ENCODE data around the gene AASDHPPT.

Gene AASDHPPT

GRCh38 chr11:106131998-106132397 is 54.5 kb downstream of the AASDHPPT start:
- no peak overlapping the region for H3K4me3 ChIP-seq (ENCODE audit: low read depth, low read length)
- TF ChIP-seq CTCF (IDR thresholded peaks at IDR 0.05; ENCODE audit: borderline replicate concordance, insufficient read depth, low read depth, low read length) = no peak

- TF ChIP-seq CTCF (IDR thresholded peaks at IDR 0.05; ENCODE audit: borderline replicate concordance, insufficient read depth, low read depth, low read length) = no peak
Measured at GRCh38 chr11:106132582-106133354, 55.3 kb downstream of the AASDHPPT start.

GRCh38 chr11:106133529-106133928 is 56.1 kb downstream of the AASDHPPT start:
- TF ChIP-seq CTCF (IDR thresholded peaks at IDR 0.05; ENCODE audit: borderline replicate concordance, insufficient read depth, low read depth, low read length) = 0 out of 2 replicates have a peak, but pooled peaks have one; percentile 6

More at GRCh38 chr11:106132582-106133354, 55.3 kb downstream of the AASDHPPT start:
- no peak overlapping the region for H3K4me3 ChIP-seq (ENCODE audit: low read depth, low read length)

GRCh38 chr11:106137061-106137460 is 59.6 kb downstream of the AASDHPPT start:
- no peak for TF ChIP-seq CTCF (IDR thresholded peaks at IDR 0.05; ENCODE audit: borderline replicate concordance, insufficient read depth, low read depth, low read length)
- no peak overlapping the region for H3K4me3 ChIP-seq (ENCODE audit: low read depth, low read length)

More at GRCh38 chr11:106133529-106133928, 56.1 kb downstream of the AASDHPPT start:
- no peak overlapping the region for H3K4me3 ChIP-seq (ENCODE audit: low read depth, low read length)

GRCh38 chr11:106137758-106138157 is 60.3 kb downstream of the AASDHPPT start:
- no peak for TF ChIP-seq CTCF (IDR thresholded peaks at IDR 0.05; ENCODE audit: borderline replicate concordance, insufficient read depth, low read depth, low read length)
- H3K4me3 ChIP-seq (ENCODE audit: low read depth, low read length) = no peak overlapping the region
